Measurements from ENCODE around the gene SULT1C4. TPM values are rescaled to one million over a fixed set of nuclear protein-coding genes. Genes with fewer than 3 reads are reported as not detected.

The SULT1C4 gene
- total and polyA plus RNA-seq, 2 experiments from 2014 or later, result 0.87 to 2.1 TPM

- no peaks in the 10 kb centered on the region for H3K79me2 ChIP-seq (replicated peaks; ENCODE audit: insufficient read depth)
- H3K4me3 Mint-ChIP-seq, result no peak overlapping the region
- H3K36me3 ChIP-seq (ENCODE audit: insufficient read depth), result peaks cover 11% of the 10 kb centered on the region; the same call in 1 of the 2 replicates
- no peaks in the 10 kb centered on the region for H4K20me1 ChIP-seq (replicated peaks; ENCODE audit: insufficient read depth)
- H3K9me2 ChIP-seq (ENCODE audit: insufficient read depth), result peaks cover 4% of the 10 kb centered on the region; the same call in 1 of the 2 replicates
- H3K4me2 ChIP-seq, result no peak overlapping the region
- H3K4me3 ChIP-seq, result no peak overlapping the region
- H3K4me1 Mint-ChIP-seq, result peaks cover 9% of the 10 kb centered on the region; the same call in 1 of the 3 replicates
- no peaks in the 10 kb centered on the region for H3F3A ChIP-seq (replicated peaks; ENCODE audit: low read depth)
- H3K27ac ChIP-seq (ENCODE audit: low read depth), result no peak overlapping the region
- 0 out of 2 replicates have a peak, but pooled peaks cover 9% of the 10 kb centered on the region for H3K4me1 ChIP-seq (ENCODE audit: insufficient read depth)
- no peak overlapping the region for H3K27ac Mint-ChIP-seq
- H3K27me3 ChIP-seq (ENCODE audit: insufficient read depth), result no peaks in the 10 kb centered on the region
- H2AFZ ChIP-seq, result no peak overlapping the region
- no peak for ATAC-seq
- H3K27me3 Mint-ChIP-seq (ENCODE audit: insufficient read depth, low read depth, poor library complexity), result no peaks in the 10 kb centered on the region
- no peak for DNase-seq (ENCODE audit: low spot score)
- no peak for TF ChIP-seq NANOG (IDR thresholded peaks at IDR 0.05; ENCODE audit: borderline replicate concordance)
- no peak for TF ChIP-seq POLR2AphosphoS5 (IDR thresholded peaks at IDR 0.05; ENCODE audit: low read depth)
- TF ChIP-seq EZH2 (IDR thresholded peaks at IDR 0.05; ENCODE audit: low read depth, unreplicated experiment), result no peak
- TF ChIP-seq CTCF (conservative IDR thresholded peaks at IDR 0.05; ENCODE audit: low read depth in 2 of 2), result no peak
- no peak for TF ChIP-seq CREB1 (CRISPR knock-in tag; IDR thresholded peaks at IDR 0.05; ENCODE audit: low read depth)
- no peak for TF ChIP-seq ZNF462 (CRISPR knock-in tag; IDR thresholded peaks at IDR 0.05)
- TF ChIP-seq ZNF114 (CRISPR knock-in tag; IDR thresholded peaks at IDR 0.05), result no peak
- no peak for TF ChIP-seq ETS1 (IDR thresholded peaks at IDR 0.05)
- TF ChIP-seq JUNB (IDR thresholded peaks at IDR 0.05; ENCODE audit: unreplicated experiment), result no peak
- no peak for TF ChIP-seq REST (IDR thresholded peaks at IDR 0.05; ENCODE audit: unreplicated experiment)
- no peak for TF ChIP-seq STAT1 (IDR thresholded peaks at IDR 0.05; ENCODE audit: unreplicated experiment)
- TF ChIP-seq ZNF331 (CRISPR knock-in tag; IDR thresholded peaks at IDR 0.05; ENCODE audit: low read depth), result no peak
- no peak for TF ChIP-seq EZH2phosphoT487 (IDR thresholded peaks at IDR 0.05; ENCODE audit: unreplicated experiment)
- H3K36me3 Mint-ChIP-seq (ENCODE audit: low read depth), result peaks cover 25% of the 10 kb centered on the region
- H3K9me3 Mint-ChIP-seq, result peaks cover 30% of the 10 kb centered on the region
Observed at GRCh38 chr2:108407864-108408729, 30.3 kb downstream of the SULT1C4 start.

All from GM23338 (cell line).